Fibroblast of villous mesenchyme (primary cell): ENCODE data around the gene NIFK. TPM values are rescaled to one million over a fixed set of nuclear protein-coding genes. Genes with fewer than 3 reads are reported as not detected.

Experiments
- DNase-seq: peaks from one replicate; pipeline ENCODE4 v3.0.0-alpha.2; 2010; ENCODE audit warnings: low read depth
- H3K4me3 ChIP-seq: 2 replicates; pipeline ENCODE4 v1.5.1; 2011; ENCODE audit warnings: low read depth, mild to moderate bottlenecking, low read length
- total RNA-seq: library from RNA; depleted of rRNA; stranded (reverse); fragments of >200 nt; gene quantifications from 2 replicates; pipeline ENCODE4 v1.2.3, GENCODE V29; 2012
- TF ChIP-seq, protein P1 (sequence below): IDR thresholded peaks from 2 replicates; pipeline ENCODE4 v1.5.1; 2012; ENCODE audit warnings: low read depth, mild to moderate bottlenecking, low read length; ENCODE audit not compliant: insufficient read depth

The NIFK gene
- total RNA-seq, 1 donor, result 50.1 TPM

DNA sequence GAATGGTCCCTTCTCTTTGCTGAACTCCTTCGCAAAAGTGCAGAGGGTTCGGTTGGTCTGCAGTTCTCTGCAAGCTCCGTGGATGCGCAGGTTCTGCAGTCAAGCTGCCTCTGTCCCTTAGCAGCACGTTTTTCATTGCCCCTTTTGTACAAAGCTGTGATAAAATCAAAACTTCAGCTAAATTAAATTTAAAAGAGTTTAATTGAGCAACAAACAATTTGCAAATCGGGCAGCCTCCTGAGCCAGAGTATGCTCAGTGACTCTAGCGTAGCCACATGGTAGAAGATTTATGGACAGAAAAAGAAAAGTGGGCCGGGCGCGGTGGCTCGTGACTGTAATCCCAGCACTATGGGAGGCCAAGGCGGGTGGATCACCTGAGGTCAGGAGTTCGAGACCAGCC lies 37.6 kb upstream of the NIFK start:
- DNase-seq, result no peak
- TF ChIP-seq, protein P1, sequence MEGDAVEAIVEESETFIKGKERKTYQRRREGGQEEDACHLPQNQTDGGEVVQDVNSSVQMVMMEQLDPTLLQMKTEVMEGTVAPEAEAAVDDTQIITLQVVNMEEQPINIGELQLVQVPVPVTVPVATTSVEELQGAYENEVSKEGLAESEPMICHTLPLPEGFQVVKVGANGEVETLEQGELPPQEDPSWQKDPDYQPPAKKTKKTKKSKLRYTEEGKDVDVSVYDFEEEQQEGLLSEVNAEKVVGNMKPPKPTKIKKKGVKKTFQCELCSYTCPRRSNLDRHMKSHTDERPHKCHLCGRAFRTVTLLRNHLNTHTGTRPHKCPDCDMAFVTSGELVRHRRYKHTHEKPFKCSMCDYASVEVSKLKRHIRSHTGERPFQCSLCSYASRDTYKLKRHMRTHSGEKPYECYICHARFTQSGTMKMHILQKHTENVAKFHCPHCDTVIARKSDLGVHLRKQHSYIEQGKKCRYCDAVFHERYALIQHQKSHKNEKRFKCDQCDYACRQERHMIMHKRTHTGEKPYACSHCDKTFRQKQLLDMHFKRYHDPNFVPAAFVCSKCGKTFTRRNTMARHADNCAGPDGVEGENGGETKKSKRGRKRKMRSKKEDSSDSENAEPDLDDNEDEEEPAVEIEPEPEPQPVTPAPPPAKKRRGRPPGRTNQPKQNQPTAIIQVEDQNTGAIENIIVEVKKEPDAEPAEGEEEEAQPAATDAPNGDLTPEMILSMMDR, result no peak
- no peak overlapping the region for H3K4me3 ChIP-seq

DNA sequence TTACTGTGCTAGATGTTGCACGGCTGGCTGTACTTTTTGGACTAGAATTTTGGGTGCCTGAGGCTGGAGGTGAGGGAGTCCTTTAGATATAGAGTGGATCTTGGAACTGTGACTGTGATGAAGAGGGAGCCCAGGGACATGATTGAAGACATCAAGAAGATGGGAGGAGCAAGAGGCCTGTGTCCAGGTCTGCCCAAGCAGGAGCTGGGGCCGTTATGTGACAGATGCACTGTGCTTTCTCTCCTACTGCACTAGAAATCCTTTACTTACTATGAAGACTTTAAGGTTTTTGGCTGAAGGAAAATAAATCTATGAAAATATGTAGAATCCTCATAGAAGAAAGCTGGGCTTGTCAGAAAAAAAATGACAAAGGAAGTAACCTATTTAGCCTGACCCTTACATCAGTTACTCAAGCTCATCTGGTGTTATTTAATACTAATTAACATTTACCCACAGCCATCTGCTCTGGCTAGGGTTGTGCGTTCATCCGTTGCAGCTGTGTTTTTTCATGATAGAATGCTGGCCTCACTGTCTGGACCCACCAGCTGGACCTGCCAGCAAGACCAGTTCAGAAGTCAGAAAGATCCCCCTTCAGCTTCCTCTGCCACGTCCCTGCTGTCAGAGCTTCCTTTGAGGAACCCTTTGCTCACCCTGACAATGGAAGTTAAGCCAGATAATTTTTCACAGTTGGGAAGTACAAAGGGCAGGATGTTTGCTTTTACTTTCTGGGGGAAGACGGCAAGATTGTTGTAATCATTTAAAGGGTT lies 35.5 kb upstream of the NIFK start:
- TF ChIP-seq, protein P1, result no peak
- DNase-seq, result peak; percentile 10

DNA sequence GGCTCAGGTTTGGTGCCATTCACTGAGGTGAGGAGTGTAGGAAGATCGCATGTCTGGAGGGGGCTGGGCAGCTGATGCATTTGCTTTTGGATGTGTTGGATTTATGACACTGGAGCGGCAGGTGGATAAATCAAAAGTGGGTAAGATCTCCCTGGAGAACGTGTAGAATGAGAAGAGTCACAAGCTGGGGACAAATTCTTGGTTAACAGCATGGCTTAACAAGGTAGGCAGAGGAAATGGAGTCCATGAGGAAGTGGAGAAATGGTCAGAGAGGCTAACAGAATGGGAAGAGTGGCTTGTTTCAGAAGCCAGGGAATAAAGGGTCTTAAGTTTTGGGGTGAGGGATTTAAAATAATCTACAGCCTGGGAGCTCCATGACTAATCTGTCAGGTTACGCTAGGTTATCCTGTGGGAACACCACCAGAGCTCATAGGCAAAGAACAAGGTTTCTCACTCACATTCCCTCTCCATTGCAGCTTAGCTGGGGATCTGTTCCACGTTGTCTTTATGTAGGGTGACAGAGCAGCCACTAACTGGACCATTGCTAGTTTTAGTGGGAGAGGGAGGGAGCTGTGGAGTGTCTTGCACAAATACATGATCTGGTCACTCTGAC lies 31.6 kb upstream of the NIFK start:
- H3K4me3 ChIP-seq, result no peak overlapping the region
- no peak for DNase-seq
- TF ChIP-seq, protein P1, result no peak

More for the DNA sequence above, 35.5 kb upstream of the NIFK start:
- H3K4me3 ChIP-seq, result no peak overlapping the region

DNA sequence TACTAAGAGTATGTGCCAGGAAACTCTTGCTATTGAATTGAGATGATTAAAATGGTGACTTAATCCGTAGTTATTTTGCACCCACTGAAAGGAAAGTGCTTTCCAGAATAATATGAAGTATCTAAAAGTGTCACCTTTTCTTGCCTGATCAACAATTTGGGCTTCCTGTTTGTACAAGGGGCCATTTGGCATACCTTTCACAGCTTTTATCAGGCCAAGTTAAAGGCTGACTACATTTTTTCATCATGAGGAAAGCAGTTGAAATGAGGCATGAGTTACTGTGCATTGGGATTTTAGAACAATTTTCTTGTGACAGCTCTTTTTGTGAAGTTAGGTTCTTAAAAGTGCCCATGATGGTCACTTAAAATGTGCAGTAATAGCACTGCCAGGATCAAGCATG lies 29.9 kb upstream of the NIFK start:
- no peak for DNase-seq
- no peak overlapping the region for H3K4me3 ChIP-seq
- TF ChIP-seq, protein P1, result no peak

DNA sequence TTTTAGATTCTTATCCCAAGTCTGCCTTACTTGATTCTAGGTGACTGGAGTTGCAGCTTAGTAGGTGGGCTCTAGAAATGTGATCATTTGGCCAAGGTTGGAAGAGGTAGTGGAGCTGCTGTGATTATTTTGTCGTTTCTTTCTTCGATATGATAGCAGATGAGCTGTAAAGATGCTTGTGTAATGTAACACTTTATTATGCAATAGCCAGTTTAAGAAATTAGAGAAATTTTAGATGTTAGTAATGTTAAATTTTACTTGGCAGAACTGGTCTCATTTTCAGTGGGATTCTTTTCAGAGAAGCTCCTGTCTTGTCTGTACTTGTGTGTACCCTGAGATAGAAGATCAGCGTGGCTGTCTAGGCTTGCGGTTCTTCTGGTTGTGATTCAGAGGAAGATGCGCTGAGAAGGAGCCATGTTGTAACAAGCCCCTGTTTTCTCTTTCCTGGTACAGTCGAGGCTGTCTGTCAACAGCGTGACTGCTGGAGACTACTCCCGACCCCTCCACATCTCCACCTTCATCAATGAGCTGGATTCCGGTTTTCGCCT lies 28.1 kb upstream of the NIFK start:
- H3K4me3 ChIP-seq, result no peak overlapping the region
- TF ChIP-seq, protein P1, result no peak
- DNase-seq, result no peak

DNA sequence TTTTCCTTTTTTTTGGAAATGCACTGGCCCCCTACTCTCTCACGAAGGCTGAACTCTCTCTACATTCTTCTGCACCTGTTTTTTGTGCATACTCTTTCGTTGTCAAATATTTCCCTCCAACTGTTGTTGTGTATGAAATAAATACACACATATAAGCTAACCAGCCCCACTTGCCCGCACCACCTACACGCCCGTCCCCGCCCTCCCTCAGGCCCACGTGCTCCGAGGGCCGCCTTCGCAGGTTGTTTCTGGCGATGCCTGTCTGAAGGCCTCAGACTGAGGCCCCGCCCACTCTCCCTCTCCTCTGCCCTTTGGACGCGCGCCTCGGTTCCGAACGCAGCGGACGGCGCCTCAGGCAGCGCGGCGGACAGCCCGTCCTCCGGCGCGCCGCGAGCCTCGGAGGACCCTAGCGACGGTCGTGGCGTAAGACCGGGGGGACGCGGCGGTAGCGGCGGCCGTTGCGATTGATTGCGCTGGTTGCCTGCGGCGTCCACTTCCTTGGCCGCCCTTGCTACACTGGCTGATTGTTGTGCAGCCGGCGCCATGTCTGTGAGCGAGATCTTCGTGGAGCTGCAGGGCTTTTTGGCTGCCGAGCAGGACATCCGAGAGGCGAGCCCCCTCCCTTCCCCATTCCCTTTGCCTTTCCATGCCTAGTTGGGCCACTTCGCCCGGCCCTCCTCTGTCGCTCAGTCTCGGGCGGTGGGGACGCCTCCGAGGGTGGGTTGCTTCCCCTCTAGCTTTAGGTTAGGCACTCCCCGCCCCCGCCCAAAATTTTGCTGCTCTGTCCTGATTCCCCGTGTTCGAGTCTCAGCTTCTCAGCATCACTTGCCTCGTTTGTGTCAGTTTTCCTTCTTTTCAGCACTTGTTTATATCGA lies 18.8 kb upstream of the NIFK start, which contains the start of gene TSN:
Gene TSN (plus strand): TSS at position 415 of the 875 bp plus-strand sequence. CDS start 129 bp downstream, at position 544.
- H3K4me3 ChIP-seq, result peak within 1 kb of the TSS; percentile 99
- peak; percentile 96 for DNase-seq
- TF ChIP-seq, protein P1, result no peak
